Body of pancreas (tissue), 4 donors: ENCODE measurements around the gene DDIAS.

Experiments
- CTCF ChIP-seq, 7 experiments: fragments of 450-650 bp in 4 of 7; fragments of 200-600 bp in 3 of 7; sonication (generic) in 3 of 7; IDR thresholded peaks; one replicate each; pipeline ENCODE4 v1.5.1; 2016 to 2019; ENCODE audit warnings: antibody characterized with exemption in 7 of 7
- POLR2A ChIP-seq, 3 donors: fragments of 450-650 bp; IDR thresholded peaks; one replicate each; pipeline ENCODE4 v1.6.1; 2016; ENCODE audit warnings: antibody characterized with exemption in 3 of 3, mild to moderate bottlenecking in 2 of 3

DNA sequence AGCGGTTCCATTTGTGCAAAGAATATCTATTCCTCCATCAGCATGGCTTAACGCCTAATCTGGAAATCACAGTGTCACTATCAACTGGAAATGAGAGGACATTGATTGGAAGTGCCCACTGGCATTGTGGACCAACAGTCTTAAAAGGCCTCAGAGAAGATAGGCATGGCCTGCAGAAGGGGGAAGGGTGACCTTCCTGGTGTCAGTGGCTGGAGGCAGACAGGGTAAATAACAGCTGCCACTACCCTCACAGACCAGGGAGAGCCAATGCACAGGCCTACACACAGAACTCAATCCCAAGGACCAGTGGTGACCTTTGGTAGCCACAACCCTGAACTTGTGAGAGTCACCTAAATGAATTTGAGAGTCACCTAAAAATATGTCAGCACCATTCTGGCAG lies 36.0 kb downstream of the DDIAS start:
- TF ChIP-seq CTCF (IDR thresholded peaks at IDR 0.05) (no peak), POLR2A (IDR thresholded peaks at IDR 0.05) (no peak)
